GM20000 (cell line): ENCODE measurements around the gene PRDM16.

Source experiments
- DNase-seq: peaks from one replicate; pipeline ENCODE4 v3.0.0; 2012; ENCODE audit warnings: low spot score
- CTCF ChIP-seq: IDR thresholded peaks from 2 replicates; pipeline ENCODE4 v1.5.1; 2012; ENCODE audit warnings: mild to moderate bottlenecking, control low read depth; ENCODE audit errors: extremely low read depth, missing control alignments

Gene PRDM16

GRCh38 chr1:3233031-3233430 is 164.0 kb downstream of the PRDM16 start:
- DNase-seq, result no peak
- no peak for TF ChIP-seq CTCF

- no peak for DNase-seq
- no peak for TF ChIP-seq CTCF
Measured at GRCh38 chr1:3233551-3233950, 164.5 kb downstream of the PRDM16 start.

- DNase-seq, result no peak
- TF ChIP-seq CTCF, result no peak
Measured at GRCh38 chr1:3234281-3234680, 165.3 kb downstream of the PRDM16 start.

GRCh38 chr1:3234956-3235355 is 166.0 kb downstream of the PRDM16 start:
- DNase-seq, result no peak
- TF ChIP-seq CTCF, result no peak

GRCh38 chr1:3235496-3235895 is 166.5 kb downstream of the PRDM16 start:
- TF ChIP-seq CTCF, result no peak
- DNase-seq, result no peak

GRCh38 chr1:3236361-3236760 is 167.4 kb downstream of the PRDM16 start:
- no peak for DNase-seq
- TF ChIP-seq CTCF, result no peak

- TF ChIP-seq CTCF, result no peak
- DNase-seq, result no peak
Measured at GRCh38 chr1:3236955-3237354, 168.0 kb downstream of the PRDM16 start.
